ENCODE measurements around the gene CHIT1.
"Not testable (repeated sequence)": the region's sequence is repeated elsewhere in the genome, so short reads cannot be mapped to it uniquely, and the experiment has no call there.

Gene CHIT1

GRCh38 chr1:203239526-203240305, 10.2 kb upstream of the CHIT1 start:
- TF ChIP-seq CTCF (conservative IDR thresholded peaks at IDR 0.05) (no peak), ZFX (IDR thresholded peaks at IDR 0.05) (no peak)
- H3K27ac ChIP-seq: no peak overlapping the region

- TF ChIP-seq CTCF (conservative IDR thresholded peaks at IDR 0.05): no peak
- no peak for TF ChIP-seq ZFX (IDR thresholded peaks at IDR 0.05)
- no peak overlapping the region for H3K27ac ChIP-seq
Observed at GRCh38 chr1:203239081-203239480, 9.6 kb upstream of the CHIT1 start.

GRCh38 chr1:203238535-203238934, 9.1 kb upstream of the CHIT1 start:
- H3K27ac ChIP-seq: no peak overlapping the region
- TF ChIP-seq CTCF (conservative IDR thresholded peaks at IDR 0.05) (no peak), ZFX (IDR thresholded peaks at IDR 0.05) (no peak)

GRCh38 chr1:203234901-203235300, 5.4 kb upstream of the CHIT1 start:
- H3K27ac ChIP-seq: not testable (repeated sequence)

- TF ChIP-seq ZFX (IDR thresholded peaks at IDR 0.05): no peak
- no peak for TF ChIP-seq CTCF (conservative IDR thresholded peaks at IDR 0.05)
- H3K27ac ChIP-seq: no peak overlapping the region
Observed at GRCh38 chr1:203228670-203229069, 803 bp downstream of the CHIT1 start.

GRCh38 chr1:203227371-203228083, 1.9 kb downstream of the CHIT1 start:
- TF ChIP-seq CTCF (conservative IDR thresholded peaks at IDR 0.05) (no peak), ZFX (IDR thresholded peaks at IDR 0.05) (no peak)
- no peak overlapping the region for H3K27ac ChIP-seq

- no peak overlapping the region for H3K27ac ChIP-seq
- TF ChIP-seq CTCF (conservative IDR thresholded peaks at IDR 0.05) (no peak), ZFX (IDR thresholded peaks at IDR 0.05) (no peak)
Observed at GRCh38 chr1:203225071-203225470, 4.4 kb downstream of the CHIT1 start.

All from C4-2B (cell line).